GM23248 (cell line): ENCODE measurements around the gene DPEP2.

ENCODE experiments used
- EZH2 ChIP-seq: fragments of 200-600 bp; sonication (generic); IDR thresholded peaks from 2 replicates; pipeline ENCODE4 v1.6.1; 2018; ENCODE audit warnings: antibody characterized with exemption, mild to moderate bottlenecking; ENCODE audit not compliant: insufficient read depth, poor library complexity, severe bottlenecking
- EZH2phosphoT487 ChIP-seq: fragments of 200-600 bp; sonication (generic); IDR thresholded peaks from 2 replicates; pipeline ENCODE4 v1.6.1; 2018; ENCODE audit warnings: antibody characterized with exemption, moderate library complexity, mild to moderate bottlenecking, low read depth; ENCODE audit not compliant: insufficient read depth

DNA sequence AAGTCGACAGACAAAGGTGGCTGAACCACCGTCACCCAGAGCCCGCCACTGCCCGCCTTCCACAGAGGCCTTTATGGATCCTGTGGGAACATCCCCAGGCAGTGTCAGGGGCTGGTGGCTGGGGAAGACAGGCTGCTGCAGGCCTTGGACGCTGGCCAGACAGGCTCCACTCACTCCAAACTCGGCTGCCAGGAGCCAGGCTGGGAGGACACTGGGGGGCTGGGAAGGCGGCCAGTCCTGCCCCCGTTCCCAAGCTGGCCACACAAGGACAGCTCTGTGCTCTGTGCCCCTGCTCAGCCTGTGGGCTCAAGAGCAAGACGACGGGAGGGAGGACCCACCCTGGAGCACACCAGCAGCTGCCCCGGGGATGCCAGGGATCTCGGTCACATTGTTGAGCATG is 47.8 kb downstream of the DPEP2 start:
- TF ChIP-seq EZH2phosphoT487 (no peak), EZH2 (no peak)
